Activated CD4-positive, CD25-positive, alpha-beta regulatory T cell treated with anti-CD3 and anti-CD28 coated beads, Interleukin-2, amount 50 U/mL, for 72 hours (primary cell): ENCODE results near the gene AGPAT1.
"Not testable (repeated sequence)": the region's sequence is repeated elsewhere in the genome, so short reads cannot be mapped to it uniquely, and the experiment has no call there.

Experiments
- DNase-seq: peaks from one replicate; pipeline ENCODE4 v3.0.0; 2021

AGPAT1 gene

DNA sequence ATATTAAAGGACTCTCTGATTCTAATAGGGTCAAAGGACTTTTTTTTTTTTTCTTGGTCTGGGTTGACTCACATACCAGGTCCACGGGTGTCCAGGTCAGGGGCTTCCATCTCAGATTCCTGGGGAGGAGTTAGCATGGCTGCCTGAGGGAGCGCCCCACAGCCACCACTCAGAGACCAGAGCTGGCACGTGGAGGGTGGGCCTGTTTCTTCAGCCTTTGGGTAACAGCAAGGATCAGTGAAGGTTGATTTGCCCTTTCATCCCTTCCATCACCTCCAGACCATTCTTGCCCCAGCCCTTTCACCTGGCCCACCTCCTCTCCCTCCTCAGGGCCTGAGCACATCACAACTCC is 22.4 kb upstream of the AGPAT1 start:
- DNase-seq = peak; percentile 20

GRCh38 chr6:32196682-32197616 is 21.1 kb upstream of the AGPAT1 start:
- DNase-seq = no peak

DNA sequence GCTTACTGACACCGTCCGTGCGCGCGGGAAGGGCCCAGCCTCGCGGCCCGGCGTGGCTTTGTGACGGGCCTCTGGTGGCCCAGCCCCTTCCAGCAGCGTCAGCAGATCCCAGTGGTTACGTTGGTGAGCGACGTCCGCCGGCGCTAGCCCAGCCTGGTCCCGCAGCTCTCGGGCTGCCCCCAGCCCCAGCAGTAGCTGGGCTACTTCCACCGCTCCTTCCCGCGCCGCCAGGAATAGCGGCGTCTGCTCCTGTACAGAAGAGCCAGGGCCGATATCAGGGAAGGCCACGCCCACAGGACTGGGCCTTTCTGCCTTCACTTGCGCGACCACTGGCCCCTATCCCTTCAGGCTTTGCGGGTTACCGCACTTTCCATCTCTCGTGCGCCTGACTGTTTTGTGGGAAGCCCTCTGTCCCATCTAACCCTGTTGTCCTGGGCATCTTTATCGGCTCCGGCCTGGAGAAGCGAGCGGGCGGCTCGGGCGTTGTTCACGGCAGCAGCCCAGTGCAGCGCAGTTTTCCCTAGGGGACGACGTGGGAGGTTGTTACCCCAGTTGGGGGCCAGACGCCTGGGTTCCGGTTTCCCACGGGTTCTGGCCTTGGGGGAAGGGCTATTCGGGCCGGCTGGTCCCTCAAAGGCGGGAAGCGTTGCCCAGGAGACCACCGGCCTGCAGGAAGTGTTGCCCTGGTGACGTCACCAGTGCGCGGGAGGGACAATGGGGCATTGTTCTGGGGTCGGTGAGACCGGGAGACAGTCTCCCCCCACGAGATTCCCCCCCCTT is 20.2 kb upstream of the AGPAT1 start:
- peak; percentile 65 for DNase-seq

- peak; percentile 100 for DNase-seq
Measured at GRCh38 chr6:32195652-32195901, 19.7 kb upstream of the AGPAT1 start.

GRCh38 chr6:32194825-32195651 is 19.2 kb upstream of the AGPAT1 start:
- DNase-seq = no peak

DNA sequence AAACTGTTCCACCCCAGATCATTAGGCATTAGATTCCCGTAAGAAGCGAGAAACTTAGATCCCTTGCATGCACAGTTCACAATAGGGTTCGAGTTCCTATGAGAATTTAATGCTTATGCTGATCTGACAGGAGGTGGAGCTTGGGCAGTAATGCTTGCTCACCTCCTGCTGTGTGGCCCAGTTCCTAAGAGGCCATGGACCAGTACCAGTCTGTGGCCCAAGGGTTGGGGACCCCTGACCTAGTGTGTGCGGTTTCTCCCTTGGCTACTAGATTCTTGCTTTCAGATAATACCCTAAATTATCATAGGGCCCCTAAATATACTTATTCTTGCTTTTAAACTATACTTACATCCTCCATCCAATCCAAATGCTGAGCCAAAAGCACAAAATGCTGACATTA is 18.5 kb upstream of the AGPAT1 start:
- no peak for DNase-seq

- DNase-seq = not testable (repeated sequence)
Measured at GRCh38 chr6:32193096-32193495, 17.2 kb upstream of the AGPAT1 start.

- DNase-seq = peak; percentile 52
Measured at GRCh38 chr6:32192608-32193039, 16.7 kb upstream of the AGPAT1 start, which contains the start of gene GPSM3. TSS of gene GPSM3 (minus strand) at chr6:32192643. CDS start at chr6:32192513, 130 bp downstream.

GRCh38 chr6:32191696-32192607 is 16.1 kb upstream of the AGPAT1 start:
- DNase-seq = no peak

DNA sequence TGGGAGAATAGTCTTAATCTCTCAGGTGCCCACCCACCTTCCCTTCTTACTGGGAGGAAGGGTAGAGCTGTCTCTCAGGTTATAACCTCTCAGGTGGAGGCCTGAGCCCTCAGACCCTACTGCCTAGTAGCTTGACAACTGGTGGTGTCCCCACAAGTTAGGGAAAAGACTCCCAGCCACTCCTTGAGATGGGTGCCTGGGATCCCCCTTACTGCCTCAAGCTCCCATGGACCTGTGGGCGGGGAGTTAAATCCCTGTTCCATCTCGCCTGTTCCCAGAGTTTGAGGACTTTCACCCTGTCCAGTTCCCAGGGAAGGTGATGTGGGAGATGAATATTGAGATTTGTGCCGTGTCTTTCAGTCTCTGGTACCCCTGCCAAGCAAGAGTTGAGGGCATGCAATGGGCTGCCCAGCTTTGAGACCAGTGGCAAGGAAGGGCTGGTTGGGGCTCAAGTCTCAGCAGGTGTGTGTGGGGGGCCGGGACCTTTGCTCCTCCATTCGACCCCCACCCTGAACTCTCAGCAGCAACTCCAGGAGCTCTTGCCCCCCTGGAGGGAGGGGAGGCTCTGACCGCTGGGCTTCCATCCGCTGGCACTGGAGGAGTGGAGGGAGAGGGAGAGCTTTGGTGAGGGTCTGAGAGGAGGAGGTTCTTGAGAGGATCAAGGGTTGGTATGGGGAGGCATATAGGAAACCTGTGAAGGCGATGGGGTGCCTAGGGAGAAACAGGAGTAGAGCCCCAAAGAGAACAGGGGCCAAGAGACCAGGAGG is 15.2 kb upstream of the AGPAT1 start:
- no peak for DNase-seq

- DNase-seq = peak; percentile 74
Measured at GRCh38 chr6:32190054-32190851, 14.4 kb upstream of the AGPAT1 start, which contains the start of gene PBX2. TSS of gene PBX2 (minus strand) at chr6:32190202. CDS start at chr6:32189915, 287 bp downstream.

DNA sequence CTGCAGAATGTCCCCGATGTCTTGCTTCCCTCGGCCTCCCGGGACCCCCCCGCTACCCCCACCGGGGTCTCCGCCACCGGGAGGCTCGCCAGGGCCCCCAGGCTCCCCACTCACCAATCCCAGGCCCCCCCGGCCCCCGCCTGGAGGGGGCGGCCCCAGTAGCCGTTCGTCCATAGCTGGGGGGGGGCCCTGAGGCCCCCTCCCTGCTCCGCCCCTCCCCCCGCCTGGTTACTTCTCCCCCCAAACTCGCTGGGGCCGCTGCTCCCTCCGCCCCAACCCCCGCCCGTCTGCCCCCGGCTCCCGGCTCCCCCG is 13.8 kb upstream of the AGPAT1 start:
- DNase-seq = no peak

DNA sequence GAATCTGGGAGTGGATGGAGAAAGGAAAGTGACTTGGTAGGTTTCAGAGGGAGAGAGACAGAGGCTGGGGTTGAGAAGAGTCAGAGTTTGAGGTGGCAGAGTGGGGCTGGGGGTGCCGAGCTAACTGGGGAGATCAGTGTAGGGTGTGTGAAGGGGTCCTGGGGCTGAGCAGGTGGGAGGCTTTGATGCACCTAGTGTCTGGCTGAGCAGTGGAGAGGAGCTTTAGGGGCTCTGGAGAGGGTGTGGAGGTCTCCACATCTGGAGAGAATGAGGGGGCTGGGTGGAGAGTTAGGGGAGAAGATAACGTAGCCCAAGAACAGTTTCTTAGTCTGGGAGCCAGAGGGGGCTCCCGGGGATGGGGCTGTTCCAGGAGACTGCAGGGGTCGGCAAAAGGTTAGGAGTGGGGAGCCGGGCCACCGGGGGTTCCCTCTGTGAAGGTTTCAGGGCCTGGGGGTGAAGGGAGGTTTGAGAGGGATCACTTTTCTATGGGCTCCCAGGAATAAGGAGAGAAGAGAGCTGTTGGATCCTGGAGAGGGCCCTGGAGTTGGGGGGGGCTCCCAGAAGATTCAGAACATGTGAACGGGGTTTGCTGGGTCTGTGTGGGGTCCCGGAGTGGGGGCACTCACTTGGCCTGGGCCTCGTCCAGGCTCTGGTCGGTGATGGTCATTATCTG is 13.3 kb upstream of the AGPAT1 start:
- DNase-seq = no peak

DNA sequence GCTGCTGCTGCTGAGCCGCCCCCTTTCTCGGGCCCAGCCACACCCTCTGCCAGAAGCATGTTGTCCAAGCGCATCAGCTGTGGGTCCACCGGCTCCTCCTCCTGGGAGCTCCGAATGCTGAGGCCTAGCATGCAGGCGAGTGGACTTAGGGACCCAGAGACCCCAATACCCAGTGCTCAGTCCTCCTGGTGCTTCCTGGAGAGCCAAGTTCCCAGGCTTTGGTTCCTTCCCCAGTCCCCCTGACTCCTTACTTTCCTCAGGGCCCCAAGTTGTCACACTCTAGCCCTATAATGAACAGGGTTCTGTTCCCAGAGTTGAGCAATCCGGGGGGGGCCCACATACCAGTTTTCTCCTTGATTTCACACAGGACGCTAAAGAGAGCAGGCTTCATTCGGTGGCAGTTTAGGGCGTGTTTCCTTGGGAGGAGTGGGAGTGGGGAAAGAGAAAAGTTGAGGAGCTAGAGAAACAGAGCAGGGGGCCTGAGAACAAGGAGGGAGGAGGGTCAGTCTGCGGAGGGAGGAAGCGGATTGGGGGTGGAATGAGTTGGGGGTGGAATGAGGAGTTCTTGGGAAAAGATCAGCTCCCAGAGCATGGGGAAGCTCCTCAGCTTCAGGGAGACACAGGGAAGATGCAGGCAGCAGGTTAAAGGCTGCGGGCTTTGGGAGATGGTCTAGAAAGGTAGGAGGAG is 12.6 kb upstream of the AGPAT1 start:
- no peak for DNase-seq

DNA sequence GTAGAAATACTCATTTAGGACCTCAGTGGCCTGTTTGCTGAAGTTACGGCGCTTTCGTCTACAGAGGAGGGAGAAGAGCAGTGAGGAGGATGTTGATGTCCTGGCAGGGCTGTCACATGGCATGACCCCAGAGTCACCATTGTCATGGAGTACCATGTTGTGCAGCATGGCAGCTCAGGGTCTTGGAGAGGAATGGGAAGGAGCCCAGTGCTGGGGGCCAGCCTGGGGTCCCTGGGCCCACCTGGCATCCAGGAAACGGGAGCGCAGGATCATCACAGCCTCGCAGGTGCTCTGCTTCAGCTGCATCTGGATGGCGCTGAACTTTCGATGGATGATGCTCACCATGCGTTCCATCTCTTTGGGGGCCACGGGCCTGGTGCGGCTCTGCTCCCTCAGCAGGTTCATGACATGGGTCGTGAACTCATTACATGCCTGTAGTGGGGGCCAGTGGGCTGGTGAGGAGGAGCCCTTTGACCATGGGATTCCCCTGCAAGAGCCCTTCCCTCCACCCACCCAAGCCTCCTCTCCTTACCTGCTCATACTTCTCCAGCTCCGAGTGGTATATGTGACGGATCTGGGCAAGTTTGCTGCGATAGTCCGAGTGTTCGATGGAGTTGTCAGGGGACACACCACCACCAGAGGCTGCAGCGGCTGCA is 12.0 kb upstream of the AGPAT1 start:
- not testable (repeated sequence) for DNase-seq

- DNase-seq = no peak
Measured at GRCh38 chr6:32187009-32187709, 11.3 kb upstream of the AGPAT1 start.

- DNase-seq = not testable (repeated sequence)
Measured at GRCh38 chr6:32186151-32186840, 10.4 kb upstream of the AGPAT1 start.
